Measurements from ENCODE around the gene ZNF821.

The ZNF821 gene

DNA sequence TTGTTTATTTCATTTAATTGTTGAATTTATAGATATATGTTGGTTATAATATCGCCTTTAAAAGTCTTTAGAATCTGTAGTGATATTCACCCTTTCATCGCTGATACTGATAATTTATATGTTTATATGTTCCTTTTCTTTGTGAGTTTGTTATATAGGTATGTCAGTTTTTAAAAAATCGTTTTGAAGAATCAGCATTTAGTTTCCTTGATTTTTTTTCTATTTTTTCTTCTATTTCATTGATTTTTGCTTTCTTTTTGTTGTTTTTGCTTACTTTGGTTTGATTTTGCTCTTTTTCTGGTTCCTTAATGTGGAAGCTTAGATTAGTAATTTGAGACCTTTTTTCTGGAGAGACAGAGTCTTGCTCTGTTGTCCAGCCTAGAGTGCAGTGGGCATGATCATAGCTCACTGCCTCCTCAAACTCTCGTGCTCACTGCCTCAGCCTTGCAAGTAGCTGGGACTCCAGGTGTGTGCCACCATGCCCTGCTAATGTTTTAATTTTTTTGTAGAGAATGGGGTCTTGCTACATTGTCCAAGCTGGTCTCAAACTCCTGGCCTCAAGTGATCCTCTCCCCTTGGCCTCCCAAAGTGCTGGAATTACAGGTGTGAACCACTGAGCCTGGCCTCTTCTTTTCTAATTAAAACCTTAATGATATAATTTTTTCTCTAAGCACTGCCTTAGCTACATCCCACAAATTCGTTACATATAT lies 18.8 kb upstream of the ZNF821 start:
- Histone ChIP-seq H3K36me3 (ENCODE audit: control insufficient read depth, insufficient read depth, low read length) (peaks cover 33% of the 10 kb centered on the region), H3K4me3 (ENCODE audit: extremely low read depth, insufficient read depth, low read length, poor library complexity, severe bottlenecking) (no peak overlapping the region)

DNA sequence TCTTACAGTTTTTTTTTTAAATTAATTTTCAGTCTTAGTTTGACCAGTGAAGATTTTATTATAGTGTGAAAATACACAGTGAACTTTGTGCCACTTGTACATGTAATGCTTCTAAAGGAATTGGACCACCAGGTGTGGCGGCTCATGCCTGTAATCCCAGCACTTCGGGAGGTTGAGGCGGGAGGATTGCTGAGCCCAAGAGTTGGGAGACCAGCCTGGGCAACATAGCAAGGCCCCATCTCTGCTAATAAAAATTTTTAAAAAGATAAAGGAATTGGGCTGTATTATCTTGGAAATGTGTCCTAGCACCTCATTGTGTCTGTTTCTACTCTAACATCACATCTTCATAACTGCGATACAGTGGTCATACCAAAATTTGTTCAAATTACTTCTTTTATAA lies 15.2 kb upstream of the ZNF821 start:
- WGBS, 2 experiments (ENCODE audit: insufficient coverage in 2 of 2): 100% methylated on average over 2 to 3 of the region's 4 CpGs
- Histone ChIP-seq H3K27ac (ENCODE audit: low read depth, low read length, severe bottlenecking) (no peak overlapping the region), H3K4me3 (ENCODE audit: extremely low read depth, insufficient read depth, low read length, poor library complexity, severe bottlenecking) (no peak overlapping the region), H3K4me1 (ENCODE audit: control insufficient read depth, insufficient read depth, low read length, poor library complexity, severe bottlenecking) (peaks cover 5% of the 10 kb centered on the region), H3K36me3 (ENCODE audit: control insufficient read depth, insufficient read depth, low read length) (peaks cover 42% of the 10 kb centered on the region), H3K9me3 (ENCODE audit: control insufficient read depth, low read length) (no peaks in the 10 kb centered on the region)

More for the DNA sequence above, 18.8 kb upstream of the ZNF821 start:
- H3K4me1 ChIP-seq (ENCODE audit: control insufficient read depth, insufficient read depth, low read length, poor library complexity, severe bottlenecking): peaks cover 5% of the 10 kb centered on the region
- no peak overlapping the region for H3K27ac ChIP-seq (ENCODE audit: low read depth, low read length, severe bottlenecking)
- no peaks in the 10 kb centered on the region for H3K9me3 ChIP-seq (ENCODE audit: control insufficient read depth, low read length)
- 89 to 100% methylated on average over 1 of the region's 5 CpGs for WGBS, 2 experiments (ENCODE audit: insufficient coverage in 2 of 2)

GRCh38 chr16:71896764-71897368 lies 12.9 kb upstream of the ZNF821 start:
- WGBS, 2 experiments (ENCODE audit: insufficient coverage in 2 of 2): 62 to 76% methylated on average over 3 to 4 of the region's 15 CpGs
- Histone ChIP-seq H3K36me3 (ENCODE audit: control insufficient read depth, insufficient read depth, low read length) (peaks cover 29% of the 10 kb centered on the region), H3K4me3 (ENCODE audit: extremely low read depth, insufficient read depth, low read length, poor library complexity, severe bottlenecking) (peak overlapping the region; percentile 100), H3K27ac (ENCODE audit: low read depth, low read length, severe bottlenecking) (no peak overlapping the region), H3K9me3 (ENCODE audit: control insufficient read depth, low read length) (no peaks in the 10 kb centered on the region), H3K4me1 (ENCODE audit: control insufficient read depth, insufficient read depth, low read length, poor library complexity, severe bottlenecking) (peaks cover 6% of the 10 kb centered on the region)

DNA sequence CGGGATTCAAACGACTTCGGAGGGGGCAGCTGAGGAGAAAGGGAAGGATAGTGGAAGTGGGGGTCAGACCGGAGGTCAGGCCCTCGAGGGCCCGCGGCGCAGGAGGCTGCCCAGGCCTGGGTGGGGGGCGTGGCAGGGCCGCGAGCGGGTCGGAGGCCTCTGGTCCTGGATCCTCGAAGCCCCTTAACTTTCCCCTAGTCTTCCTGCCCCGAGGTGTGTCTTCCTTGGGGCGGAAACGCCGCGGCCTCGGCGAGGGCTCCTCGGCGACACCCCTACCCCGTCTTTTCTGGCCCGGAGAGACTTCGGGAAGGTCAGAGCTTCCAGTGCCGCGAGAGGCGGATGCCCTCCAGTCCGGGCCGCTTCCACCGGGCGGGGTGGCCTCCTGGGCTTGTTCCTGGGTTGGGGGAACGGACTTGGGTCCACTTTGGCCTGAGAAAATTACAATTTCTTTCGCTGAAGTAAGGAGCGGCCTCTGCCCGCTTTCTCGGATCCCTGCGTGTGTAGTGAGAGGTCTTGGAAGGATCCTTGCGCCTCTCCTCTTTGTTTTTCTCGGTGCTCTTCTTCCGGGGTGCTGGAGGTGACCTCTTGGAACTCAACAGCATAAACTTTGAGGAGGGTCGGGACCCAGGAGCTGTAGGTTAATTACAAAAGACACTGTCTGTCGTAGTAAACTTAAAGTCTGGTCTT lies 11.8 kb upstream of the ZNF821 start:
- Histone ChIP-seq H3K9me3 (ENCODE audit: control insufficient read depth, low read length) (no peaks in the 10 kb centered on the region), H3K4me1 (ENCODE audit: control insufficient read depth, insufficient read depth, low read length, poor library complexity, severe bottlenecking) (peaks cover 3% of the 10 kb centered on the region)
- WGBS, 2 experiments (ENCODE audit: insufficient coverage in 2 of 2): 0% methylated on average over 35 to 36 of the region's 44 CpGs

DNA sequence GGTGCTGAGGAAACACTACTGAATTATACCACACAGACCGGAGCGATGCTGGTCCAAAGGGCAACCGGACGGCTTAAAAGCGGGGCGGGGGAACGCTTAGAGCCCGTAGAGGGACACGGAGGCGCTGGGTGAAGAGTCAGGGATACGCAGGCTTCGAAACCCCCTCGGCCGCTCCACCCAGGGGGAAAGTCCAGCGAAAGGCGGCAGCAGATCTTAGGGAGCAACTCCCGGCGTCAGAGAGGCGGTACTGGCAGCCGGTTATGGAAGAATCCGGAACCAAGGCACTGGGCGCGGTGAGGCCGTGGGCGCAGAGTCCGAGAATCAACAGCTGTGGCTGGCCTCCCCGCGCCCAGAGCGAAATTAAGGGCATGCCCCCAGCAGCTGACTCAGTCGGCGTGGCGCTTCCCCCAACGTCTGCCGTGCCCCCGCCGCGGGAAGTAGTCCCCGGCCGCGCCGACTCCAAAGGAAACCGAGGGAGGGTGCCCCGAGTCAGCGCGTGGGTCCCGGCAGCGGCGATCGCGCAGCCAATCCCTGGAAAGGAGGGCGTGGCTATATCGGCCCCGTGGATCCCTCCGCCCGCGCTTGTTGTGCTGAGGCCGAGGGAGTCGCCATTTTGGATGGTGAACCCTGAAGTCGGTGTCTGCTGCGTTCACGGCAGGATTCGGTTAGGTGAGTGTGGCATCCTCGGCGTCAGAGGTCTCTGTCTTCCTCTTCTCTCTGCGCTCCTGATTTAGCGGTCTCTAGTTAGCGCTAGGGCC lies 11.1 kb upstream of the ZNF821 start, which contains the start of gene IST1:
IST1 (plus strand) TSS at position 611 of the 758 bp plus-strand sequence. CDS start 20,110 bp downstream, outside the sequence.
- H3K27ac ChIP-seq (ENCODE audit: low read depth, low read length, severe bottlenecking): peak within 1 kb of the TSS; percentile 94
- peaks cover 3% of the 10 kb centered on the region for H3K4me1 ChIP-seq (ENCODE audit: control insufficient read depth, insufficient read depth, low read length, poor library complexity, severe bottlenecking)
- 0 to 1% methylated on average over 58 to 62 of the region's 67 CpGs for WGBS, 2 experiments (ENCODE audit: insufficient coverage in 2 of 2)
- H3K4me3 ChIP-seq (ENCODE audit: extremely low read depth, insufficient read depth, low read length, poor library complexity, severe bottlenecking): peak within 1 kb of the TSS; percentile 100
- no peaks in the 10 kb centered on the region for H3K9me3 ChIP-seq (ENCODE audit: control insufficient read depth, low read length)
- peaks cover 27% of the 10 kb centered on the region for H3K36me3 ChIP-seq (ENCODE audit: control insufficient read depth, insufficient read depth, low read length)

More for the DNA sequence above, 11.8 kb upstream of the ZNF821 start:
- peak overlapping the region; percentile 94 for H3K27ac ChIP-seq (ENCODE audit: low read depth, low read length, severe bottlenecking)
- peak overlapping the region; percentile 100 for H3K4me3 ChIP-seq (ENCODE audit: extremely low read depth, insufficient read depth, low read length, poor library complexity, severe bottlenecking)
- peaks cover 29% of the 10 kb centered on the region for H3K36me3 ChIP-seq (ENCODE audit: control insufficient read depth, insufficient read depth, low read length)

- H3K27ac ChIP-seq (ENCODE audit: low read depth, low read length, severe bottlenecking): peak overlapping the region; percentile 94
- peaks cover 26% of the 10 kb centered on the region for H3K36me3 ChIP-seq (ENCODE audit: control insufficient read depth, insufficient read depth, low read length)
- WGBS, 2 experiments (ENCODE audit: insufficient coverage in 2 of 2): 2% methylated on average over 25 to 27 of the region's 31 CpGs
- H3K9me3 ChIP-seq (ENCODE audit: control insufficient read depth, low read length): no peaks in the 10 kb centered on the region
- H3K4me1 ChIP-seq (ENCODE audit: control insufficient read depth, insufficient read depth, low read length, poor library complexity, severe bottlenecking): peaks cover 3% of the 10 kb centered on the region
- H3K4me3 ChIP-seq (ENCODE audit: extremely low read depth, insufficient read depth, low read length, poor library complexity, severe bottlenecking): peak overlapping the region; percentile 100
These were observed 10.4 kb upstream of the ZNF821 start for GRCh38 chr16:71894229-71894920.

GRCh38 chr16:71893888-71894228 lies 9.9 kb upstream of the ZNF821 start:
- peaks cover 3% of the 10 kb centered on the region for H3K4me1 ChIP-seq (ENCODE audit: control insufficient read depth, insufficient read depth, low read length, poor library complexity, severe bottlenecking)
- whole genome bisulfite sequencing, 2 experiments (ENCODE audit: insufficient coverage in 2 of 2): 65 to 74% methylated on average over 3 to 4 of the region's 7 CpGs
- H3K9me3 ChIP-seq (ENCODE audit: control insufficient read depth, low read length): no peaks in the 10 kb centered on the region
- H3K4me3 ChIP-seq (ENCODE audit: extremely low read depth, insufficient read depth, low read length, poor library complexity, severe bottlenecking): peak overlapping the region; percentile 100
- peak overlapping the region; percentile 94 for H3K27ac ChIP-seq (ENCODE audit: low read depth, low read length, severe bottlenecking)
- peaks cover 23% of the 10 kb centered on the region for H3K36me3 ChIP-seq (ENCODE audit: control insufficient read depth, insufficient read depth, low read length)

DNA sequence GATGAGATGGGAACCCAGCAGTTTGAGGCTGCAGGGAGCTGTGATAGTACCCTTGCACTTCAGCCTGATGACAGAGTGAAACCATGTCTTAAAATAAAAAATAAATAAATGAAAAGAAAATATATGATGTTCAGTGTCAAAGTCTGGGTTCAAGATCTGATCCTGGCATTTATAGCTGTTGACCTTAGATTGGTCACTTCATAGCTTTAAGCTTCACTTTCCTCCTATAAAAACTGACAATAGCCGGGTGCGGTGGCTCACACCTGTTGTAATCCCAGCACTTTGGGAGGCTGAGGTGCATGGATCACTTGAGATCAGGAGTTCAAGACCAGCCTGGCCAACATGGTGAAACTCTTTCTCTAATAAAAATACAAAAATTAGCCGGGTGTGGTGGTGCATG lies 5.2 kb upstream of the ZNF821 start:
- 94 to 100% methylated on average over 1 to 3 of the region's 3 CpGs for WGBS, 2 experiments (ENCODE audit: insufficient coverage in 2 of 2)
- Histone ChIP-seq H3K36me3 (ENCODE audit: control insufficient read depth, insufficient read depth, low read length) (no peaks in the 10 kb centered on the region), H3K9me3 (ENCODE audit: control insufficient read depth, low read length) (no peaks in the 10 kb centered on the region), H3K4me1 (ENCODE audit: control insufficient read depth, insufficient read depth, low read length, poor library complexity, severe bottlenecking) (peaks cover 3% of the 10 kb centered on the region), H3K27ac (ENCODE audit: low read depth, low read length, severe bottlenecking) (no peak overlapping the region), H3K4me3 (ENCODE audit: extremely low read depth, insufficient read depth, low read length, poor library complexity, severe bottlenecking) (no peak overlapping the region)

- Histone ChIP-seq H3K9me3 (ENCODE audit: control insufficient read depth, low read length) (no peaks in the 10 kb centered on the region), H3K36me3 (ENCODE audit: control insufficient read depth, insufficient read depth, low read length) (peaks cover 11% of the 10 kb centered on the region), H3K27ac (ENCODE audit: low read depth, low read length, severe bottlenecking) (no peak overlapping the region), H3K4me1 (ENCODE audit: control insufficient read depth, insufficient read depth, low read length, poor library complexity, severe bottlenecking) (peaks cover 12% of the 10 kb centered on the region), H3K4me3 (ENCODE audit: extremely low read depth, insufficient read depth, low read length, poor library complexity, severe bottlenecking) (no peak overlapping the region)
- WGBS, 2 experiments (ENCODE audit: insufficient coverage in 2 of 2): 66 to 70% methylated on average over 4 of the region's 4 CpGs
These were observed 1.3 kb upstream of the ZNF821 start for GRCh38 chr16:71885261-71885650.

Data from mesodermal cell (in vitro differentiated cells).